ENCODE measurements around the gene CCR7.
A peak's percentile ranks its signal among the peaks of the same experiment; 100 is the strongest.
"Not testable (repeated sequence)": the region's sequence is repeated elsewhere in the genome, so short reads cannot be mapped to it uniquely, and the experiment has no call there.

Gene CCR7

GRCh38 chr17:40548491-40548981, 16.7 kb downstream of the CCR7 start:
- no peak for DNase-seq

- DNase-seq, result peak; percentile 67
Measured at GRCh38 chr17:40547785-40548478, 17.3 kb downstream of the CCR7 start.

GRCh38 chr17:40547079-40547784, 18.0 kb downstream of the CCR7 start:
- DNase-seq, result peak; percentile 92

GRCh38 chr17:40546497-40546896, 18.8 kb downstream of the CCR7 start:
- DNase-seq, result not testable (repeated sequence)

- DNase-seq, result no peak
Measured at GRCh38 chr17:40545660-40546059, 19.6 kb downstream of the CCR7 start.

DNA sequence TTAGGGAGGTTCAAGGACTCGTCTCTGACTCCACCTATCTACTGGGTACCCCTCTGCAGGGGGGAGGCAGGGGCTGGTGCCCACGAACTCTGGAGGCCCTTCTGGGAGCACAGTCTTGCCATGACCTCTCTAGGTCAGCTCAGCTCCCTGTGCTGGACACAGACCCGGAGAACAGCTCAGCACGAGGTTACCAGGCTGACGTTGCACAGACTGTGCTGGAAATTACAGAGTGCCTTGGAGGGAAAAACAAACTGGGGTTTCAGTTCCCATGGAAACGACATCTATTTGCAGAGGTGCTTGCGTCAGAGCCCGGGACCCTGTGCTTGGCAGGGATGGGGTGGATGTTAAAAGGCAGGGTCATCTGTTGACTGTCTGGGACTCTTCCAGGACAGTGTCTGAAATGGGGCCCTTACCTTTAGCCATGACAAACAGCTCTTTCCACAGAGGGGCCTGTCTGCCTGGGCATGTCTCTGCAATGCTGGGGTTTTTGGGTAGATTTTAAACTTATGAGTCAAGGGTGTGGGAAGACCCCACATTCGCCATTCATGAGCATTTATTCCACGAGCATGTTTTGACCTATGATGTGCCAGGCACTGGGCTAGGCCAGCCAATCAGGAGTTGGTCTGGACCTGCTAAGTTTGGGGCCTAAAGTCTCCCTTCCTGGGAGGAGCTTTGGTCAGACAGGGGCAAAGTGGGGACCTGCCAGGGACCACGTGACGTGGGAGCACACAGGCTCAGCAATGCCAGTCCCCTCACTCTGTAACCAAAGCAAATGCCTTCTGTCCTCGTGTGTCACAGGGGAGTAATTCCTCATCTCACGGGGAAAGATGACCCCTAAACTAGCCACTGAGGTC, 22.5 kb downstream of the CCR7 start:
- DNase-seq, result peak; percentile 78

- no peak for DNase-seq
Measured at GRCh38 chr17:40541873-40542557, 23.3 kb downstream of the CCR7 start.

DNA sequence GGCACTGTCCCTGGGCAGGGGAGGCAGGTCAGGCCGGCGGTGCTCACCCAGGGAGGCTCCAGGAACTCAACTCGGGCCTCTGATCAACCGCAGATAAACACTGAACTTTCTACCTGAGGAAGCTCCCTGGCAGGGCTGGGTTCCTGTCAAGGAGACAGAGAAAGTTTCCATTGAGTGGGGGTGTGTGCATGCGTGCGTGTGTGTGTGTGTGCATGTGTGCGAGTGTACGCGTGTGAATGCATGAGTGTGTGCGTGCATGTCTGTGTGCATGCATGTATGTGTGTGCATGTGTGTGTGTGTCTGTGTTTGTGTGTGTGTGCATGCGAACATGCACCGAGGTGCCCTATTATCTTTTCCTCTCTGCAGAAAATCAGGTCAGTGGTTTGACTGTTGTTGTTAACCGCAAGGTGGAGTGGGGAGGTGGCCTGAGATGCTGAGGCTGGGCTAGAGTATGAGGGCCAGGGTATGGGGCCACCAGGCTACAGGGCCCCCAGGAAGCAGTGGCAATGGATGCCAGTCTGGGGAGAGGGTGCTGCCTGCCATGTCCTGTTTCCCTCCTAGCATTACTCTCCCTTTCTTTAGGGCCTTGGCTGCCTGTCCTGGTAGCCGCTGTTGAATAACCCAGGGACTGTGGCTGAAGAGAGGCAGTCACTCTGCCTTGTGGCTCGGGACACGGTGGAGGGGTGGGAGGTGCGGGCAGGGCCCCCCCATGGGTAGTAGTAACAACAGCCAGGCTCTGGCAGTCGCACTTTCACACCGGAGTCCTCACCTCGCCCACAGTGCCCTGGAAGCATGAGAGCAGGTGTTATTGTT, 24.0 kb downstream of the CCR7 start:
- DNase-seq, result no peak

DNA sequence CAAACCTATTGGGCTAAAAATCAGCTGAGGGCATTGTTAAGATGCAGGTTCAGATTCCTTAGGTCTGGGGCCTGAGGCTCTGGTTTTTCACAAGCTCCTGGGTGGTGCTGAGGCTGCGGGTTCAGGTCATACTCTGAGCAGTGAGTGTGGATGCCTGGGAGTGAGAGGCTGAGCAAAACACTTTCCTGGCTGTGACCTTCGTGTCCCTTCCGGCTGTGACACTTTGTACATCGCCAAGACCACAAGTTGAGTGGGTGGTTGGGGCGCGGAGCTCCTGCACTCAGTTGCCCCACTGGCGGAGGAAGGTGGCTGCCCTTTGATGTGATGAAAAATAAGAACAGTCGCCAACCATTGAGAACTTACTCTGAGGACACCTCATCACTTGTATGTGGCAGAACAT, 24.8 kb downstream of the CCR7 start:
- DNase-seq, result no peak

GRCh38 chr17:40539711-40540411, 25.4 kb downstream of the CCR7 start:
- DNase-seq, result no peak

DNA sequence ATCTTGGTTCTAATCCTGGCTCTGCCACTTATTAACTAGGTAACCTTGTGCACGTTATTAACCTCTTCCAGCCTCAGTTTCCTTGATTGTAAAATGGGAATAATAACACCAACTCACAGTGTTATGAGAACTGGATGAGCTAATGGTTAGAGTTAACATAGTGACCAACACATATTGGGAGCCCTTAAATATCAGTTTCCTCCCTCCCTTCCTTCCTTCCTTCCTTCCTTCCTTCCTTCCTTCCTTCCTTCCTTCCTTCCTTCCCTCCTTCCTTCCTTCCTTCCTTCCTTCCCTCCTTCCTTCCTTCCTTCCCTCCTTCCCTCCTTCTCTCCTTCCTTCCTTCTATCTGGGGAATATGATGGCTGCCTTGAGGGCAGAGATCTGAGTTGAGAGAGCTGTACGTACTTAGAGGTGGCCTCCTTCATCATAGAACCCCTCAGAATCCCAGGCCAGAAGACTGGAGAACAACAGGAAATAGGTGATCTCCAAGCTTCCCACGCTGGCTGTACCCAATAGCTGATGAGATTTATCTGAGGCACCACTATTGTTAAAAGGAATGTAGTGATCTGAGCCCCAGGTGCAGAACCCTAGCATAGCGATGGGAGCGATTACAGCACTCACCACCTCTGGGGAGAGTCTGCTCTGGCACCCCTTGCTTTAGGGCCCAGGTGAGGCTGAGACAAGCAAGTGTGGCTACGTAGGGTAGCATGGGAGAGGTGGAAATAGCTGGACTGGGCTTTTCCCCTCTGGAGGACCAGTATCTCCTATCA, 26.2 kb downstream of the CCR7 start:
- no peak for DNase-seq

DNA sequence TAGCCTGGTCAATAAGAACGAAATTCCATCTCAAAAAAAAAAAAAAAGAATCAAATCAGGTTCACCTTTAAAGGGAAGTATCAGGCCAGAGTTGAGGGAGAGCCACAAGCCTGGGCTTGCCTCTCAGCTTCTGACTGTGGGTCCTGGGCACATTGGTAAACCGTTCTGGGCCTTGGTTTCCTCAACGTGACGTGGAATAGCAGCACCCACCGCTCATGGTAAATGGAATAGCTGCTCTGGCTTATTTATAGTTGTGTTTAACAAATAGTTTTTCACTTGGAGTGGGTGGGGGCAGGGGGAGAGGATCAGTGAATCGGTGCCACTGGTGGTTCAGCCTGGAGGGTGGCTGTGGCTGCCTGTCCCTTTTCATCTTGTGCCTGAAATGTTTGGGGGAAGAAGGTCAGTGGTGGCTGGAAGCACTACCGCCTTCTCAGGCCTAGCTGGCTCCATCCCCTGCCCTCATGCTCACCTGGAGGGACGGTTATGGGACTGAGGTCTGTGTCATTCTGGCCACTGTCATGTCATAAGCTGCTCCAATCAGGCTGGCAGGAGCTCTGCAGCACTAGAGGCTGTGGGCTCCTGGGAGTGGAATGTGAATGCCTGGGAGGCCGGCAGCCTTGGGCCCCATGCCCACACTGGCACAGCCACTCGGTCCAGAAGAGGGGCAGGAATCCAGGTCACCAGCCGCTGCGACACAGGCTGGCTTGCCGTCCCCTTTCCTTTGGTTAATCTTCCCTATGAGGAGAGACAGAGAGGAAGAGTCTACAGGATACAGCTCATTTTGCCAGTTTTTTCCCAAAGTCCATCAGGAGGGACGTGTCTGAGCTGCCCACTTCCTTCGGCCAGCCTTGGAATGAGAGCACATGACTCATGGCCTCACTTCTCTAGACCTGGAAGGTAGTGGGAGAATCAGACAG, 27.0 kb downstream of the CCR7 start:
- no peak for DNase-seq

DNA sequence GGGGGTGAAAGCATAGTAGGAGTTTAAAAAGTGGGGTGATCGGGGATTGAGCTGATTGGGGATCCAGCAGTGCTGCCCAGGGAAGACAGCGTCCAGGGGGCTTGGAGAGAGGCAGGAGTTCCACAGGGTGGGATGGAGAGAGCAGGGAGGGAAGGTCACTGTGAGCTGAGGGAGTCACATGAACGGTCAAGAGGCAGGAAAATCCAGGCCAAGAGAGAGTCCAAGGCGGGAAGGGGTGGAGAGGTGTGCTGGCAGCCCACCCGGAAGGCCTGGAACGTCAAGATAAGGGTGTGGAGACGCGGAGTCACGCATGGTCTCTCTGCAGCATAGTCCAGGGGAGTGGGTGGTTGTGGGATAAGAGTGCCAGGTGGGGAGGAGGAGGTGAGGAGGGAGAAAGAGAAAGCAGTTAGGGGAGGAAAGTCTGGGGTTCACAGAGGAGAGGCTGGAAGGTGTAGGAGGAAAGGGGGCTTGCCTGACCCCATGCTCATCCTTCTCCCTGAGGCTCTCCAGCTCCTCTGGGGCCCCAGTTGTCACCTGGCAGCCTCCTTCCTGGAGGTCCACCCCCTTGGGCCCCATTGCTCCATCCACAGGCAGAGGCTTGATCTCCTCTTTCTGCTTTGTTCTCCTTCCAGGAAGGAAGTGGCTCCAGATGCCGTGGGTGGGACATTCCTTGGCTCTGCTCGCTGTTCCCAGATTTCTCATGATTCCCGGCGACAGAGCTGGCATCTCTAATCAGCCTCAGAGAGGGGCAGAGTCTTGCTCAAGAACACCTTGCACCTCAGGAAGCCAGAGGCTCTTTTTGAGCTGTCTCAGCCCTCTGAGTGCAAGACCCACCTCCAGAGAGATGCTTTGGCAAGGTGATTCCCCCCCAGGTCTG, 28.7 kb downstream of the CCR7 start:
- DNase-seq, result no peak

DNA sequence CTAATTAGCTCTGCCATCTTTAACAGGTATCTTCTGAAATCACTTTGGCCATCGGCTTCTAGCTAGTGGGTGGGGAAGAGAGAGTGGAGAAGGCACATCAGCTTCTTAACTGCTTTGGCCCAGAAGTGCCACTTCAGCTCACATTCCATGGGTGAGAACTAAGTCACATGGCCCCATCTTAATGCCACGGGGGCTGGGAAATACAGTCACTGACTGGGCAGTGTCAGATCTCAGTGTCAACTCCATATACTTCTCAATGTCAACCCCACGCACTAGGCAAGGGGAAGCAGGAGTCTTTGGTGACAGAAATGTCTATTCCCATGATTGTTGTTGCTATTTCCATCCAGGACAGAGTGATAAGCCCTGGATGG, 29.4 kb downstream of the CCR7 start:
- DNase-seq, result no peak

GRCh38 chr17:40535438-40535837, 29.8 kb downstream of the CCR7 start:
- no peak for DNase-seq

- DNase-seq, result no peak
Measured at GRCh38 chr17:40534371-40535189, 30.7 kb downstream of the CCR7 start.

DNA sequence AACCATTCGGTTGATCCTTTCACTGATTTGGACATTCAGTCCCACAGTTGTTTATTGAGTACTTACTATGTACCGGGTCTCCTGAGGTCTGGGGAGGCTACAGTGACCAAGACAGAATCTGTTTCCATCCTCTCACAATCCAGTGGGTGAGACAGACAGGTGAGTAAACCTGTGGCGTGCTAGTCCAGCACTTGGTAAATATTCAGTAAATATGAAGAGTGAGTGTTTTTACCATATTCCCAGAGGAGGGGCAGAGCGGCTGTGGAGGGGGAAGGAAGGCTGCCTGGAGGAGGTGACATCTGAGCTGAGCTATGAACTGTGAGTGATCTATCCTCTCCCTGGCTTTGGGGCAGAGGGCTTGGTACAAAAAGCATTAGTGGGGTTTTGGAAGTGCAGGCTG, 31.4 kb downstream of the CCR7 start:
- DNase-seq, result no peak
